Pancreas (tissue), 10 donors: Measurements from ENCODE around the gene VAT1. TPM values are rescaled to one million over a fixed set of nuclear protein-coding genes. Genes with fewer than 3 reads are reported as not detected.
"Not testable (repeated sequence)": the region's sequence is repeated elsewhere in the genome, so short reads cannot be mapped to it uniquely, and the experiment has no call there.

Experiments
- ATAC-seq, 4 donors: fragments of 200-7000 bp; cut with Tn5 transposase; one replicate each; pipeline versions ENCODE4 v1.8.0 to v1.9.1; 2020; ENCODE audit warnings: mild to moderate bottlenecking in 4 of 4, moderate library complexity in 4 of 4
- DNase-seq, 6 donors: peaks; one replicate each; pipeline ENCODE4 v3.0.0-alpha.2; 2020
- FAIRE-seq: peaks from 2 replicates; lab custom pipeline; 2012; peaks lifted over from hg19 to GRCh38; lab: Jason Lieb, UNC
- H3K27ac ChIP-seq, 4 donors: fragments of 200-600 bp; sonication (generic); 1 replicate in 3 of 4; 2 replicates in 1 of 4; pipeline versions ENCODE4 v1.5.0 to v1.8.0; 2020
- H3K27me3 ChIP-seq, 4 donors: fragments of 200-600 bp; one replicate each; pipeline ENCODE4 v1.8.0; 2021
- H3K36me3 ChIP-seq, 3 donors: fragments of 200-600 bp; sonication (generic) in 1 of 3; one replicate each; pipeline versions ENCODE4 v1.5.0 to v1.8.0; 2020 to 2021
- H3K4me1 ChIP-seq, 3 donors: fragments of 200-600 bp; one replicate each; pipeline ENCODE4 v1.8.0; 2021
- H3K4me3 ChIP-seq, 4 donors: fragments of 200-600 bp; sonication (generic) in 2 of 4; one replicate each; pipeline versions ENCODE4 v1.5.0 to v1.8.0; 2020 to 2021
- H3K9me3 ChIP-seq, 4 donors: fragments of 200-600 bp; one replicate each; pipeline ENCODE4 v1.8.0; 2021
- CTCF ChIP-seq, 4 donors: fragments of 200-600 bp; sonication (generic) in 3 of 4; IDR thresholded peaks; one replicate each; pipeline versions ENCODE4 v1.5.0 to v1.8.0; 2021; ENCODE audit warnings: antibody characterized with exemption in 4 of 4
- WGBS, 2 donors: extraction: QIAGEN DNeasy Blood & Tissue Kit; methylation state at CpG; one replicate each; pipeline ENCODE4 v1.1.7; 2013; 5-methylcytosine and 5-hydroxymethylcytosine counted together
- intact Hi-C, 3 donors: fragments of 100-400 bp; cut with DNase I; formaldehyde crosslinking; loops; one replicate each; pipeline versions ENCODE4 v1.11.1 to v1.14.2; 2022
- polyA plus RNA-seq, 2 donors: library from polyadenylated mRNA; stranded (reverse); fragments of 200-250 nt; gene quantifications; one replicate each; pipeline ENCODE4 v1.2.3, GENCODE V29; 2013
- total RNA-seq, 6 donors: library from RNA; stranded (reverse); fragmentation: NEBNext Ultra II Directional in 4 of 6; extraction: Animal tissue kit (Norgen Biotek cat#: 25700) in 4 of 6; gene quantifications; one replicate each; pipeline versions ENCODE4 v1.2.1 to v1.2.4, GENCODE V29; 2021 to 2023
- donor health status: healthy with polysubstance abuse.
- donor health status: DM: no; HTN: no; CAD: no; lungs with moderate emphysema.
- donor health status: DM: no; HTN: no; CAD: no.
- donor health status: control.
- donor health status: control.
- donor health status: Bipolar disorder and iron deficiency.
- donor health status: DM: yes; HTN: yes; CAD: no.
- donor health status: DM: no; HTN: no; CAD: no.
- donor health status: DM: no; HTN: no; CAD: no.
- donor health status: DM: yes; HTN: yes; CAD: no.

Gene VAT1
- total and polyA plus RNA-seq, 8 donors, result 47.9 to 132 (median 77.1) TPM

- TF ChIP-seq CTCF (IDR thresholded peaks at IDR 0.05), result no peak
- no peak for FAIRE-seq
Measured at GRCh38 chr17:42999003-42999525, 23.1 kb downstream of the VAT1 start.

GRCh38 chr17:42997984-42998938, 23.9 kb downstream of the VAT1 start, which contains the start of gene RPL27:
Gene RPL27, plus strand, starts transcription at chr17:42998419. Its CDS starts 332 bp downstream, at chr17:42998751.
- Histone ChIP-seq H3K4me1 (peaks cover 11 to 18% (median 14%) of the 10 kb centered on the region in 3 donors), H3K36me3 (peaks cover 0 to 32% (median 17%) of the 10 kb centered on the region in 3 donors), H3K4me3 (peak within 1 kb of the TSS; percentile 66 to 84 (median 78)), H3K27ac (peak within 1 kb of the TSS; percentile 86 to 91 (median 88)), H3K9me3 (no peaks in the 10 kb centered on the region), H3K27me3 (no peaks in the 10 kb centered on the region)
- ATAC-seq, result peak; percentile 94 to 97 (median 96)
- intact Hi-C loops, result no loop called here
- peak; percentile 97 for FAIRE-seq
- peak; percentile 90 to 99 (median 98) for DNase-seq
- peak; percentile 83 to 91 (median 88) for TF ChIP-seq CTCF (IDR thresholded peaks at IDR 0.05)
- 0 to 1% methylated on average over 49 of the region's 49 CpGs for WGBS, 2 donors

More at GRCh38 chr17:42999003-42999525, 23.1 kb downstream of the VAT1 start:
- 5 to 10% methylated on average over 10 of the region's 10 CpGs for WGBS, 2 donors
- DNase-seq (peak in 1 of 6 donors; percentile 19), ATAC-seq (no peak)
- intact Hi-C loops, result no loop called here
- no peaks in the 10 kb centered on the region for H3K9me3 ChIP-seq
- H3K27ac ChIP-seq, result peak overlapping the region; percentile 86 to 91 (median 88)
- H3K27me3 ChIP-seq, result no peaks in the 10 kb centered on the region
- peak overlapping the region; percentile 66 to 84 (median 78) for H3K4me3 ChIP-seq
- peaks cover 0 to 35% (median 20%) of the 10 kb centered on the region in 3 donors for H3K36me3 ChIP-seq
- peaks cover 11 to 18% (median 14%) of the 10 kb centered on the region in 3 donors for H3K4me1 ChIP-seq

GRCh38 chr17:42997390-42997983, 24.7 kb downstream of the VAT1 start:
- intact Hi-C loops, result no loop called here
- H3K36me3 ChIP-seq, result peaks cover 0 to 28% (median 11%) of the 10 kb centered on the region in 3 donors
- no peaks in the 10 kb centered on the region for H3K9me3 ChIP-seq
- ATAC-seq (peak in 2 of 4 donors; percentile 2), FAIRE-seq (no peak), DNase-seq (no peak)
- H3K4me1 ChIP-seq, result peaks cover 11 to 18% (median 14%) of the 10 kb centered on the region in 3 donors
- TF ChIP-seq CTCF (IDR thresholded peaks at IDR 0.05), result no peak
- H3K27ac ChIP-seq, result peak overlapping the region; percentile 19 to 91 (median 72)
- 4 to 9% methylated on average over 5 of the region's 5 CpGs for WGBS, 2 donors
- H3K4me3 ChIP-seq, result peak overlapping the region in 2 of 4 donors; percentile 12 to 75
- no peaks in the 10 kb centered on the region for H3K27me3 ChIP-seq

- peak in 1 of 6 donors; percentile 2 for DNase-seq
- WGBS, 2 donors, result 83 to 84% methylated on average over 10 of the region's 10 CpGs
- intact Hi-C loops, result not testable (repeated sequence)
Measured at GRCh38 chr17:42993913-42994312, 28.3 kb downstream of the VAT1 start.

GRCh38 chr17:42992872-42993271, 29.3 kb downstream of the VAT1 start:
- H3K9me3 ChIP-seq, result no peaks in the 10 kb centered on the region
- WGBS, 2 donors, result 68 to 75% methylated on average over 5 of the region's 5 CpGs
- peaks cover 5 to 7% (median 5%) of the 10 kb centered on the region in 3 donors for H3K4me1 ChIP-seq
- no peak for TF ChIP-seq CTCF (IDR thresholded peaks at IDR 0.05)
- H3K27me3 ChIP-seq, result no peaks in the 10 kb centered on the region
- peaks cover 8 to 44% (median 16%) of the 10 kb centered on the region in 3 donors for H3K36me3 ChIP-seq
- DNase-seq (no peak), ATAC-seq (no peak), FAIRE-seq (no peak)
- H3K4me3 ChIP-seq, result no peak overlapping the region
- intact Hi-C loops, result no loop called here
- H3K27ac ChIP-seq, result no peak overlapping the region

More at GRCh38 chr17:42993913-42994312, 28.3 kb downstream of the VAT1 start:
- not testable (repeated sequence) for H3K4me3 ChIP-seq, H3K9me3 ChIP-seq, H3K27ac ChIP-seq, H3K4me1 ChIP-seq, H3K27me3 ChIP-seq, ATAC-seq, FAIRE-seq
- H3K36me3 ChIP-seq, result peaks cover 7 to 35% (median 8%) of the 10 kb centered on the region in 3 donors
